GM18508 (cell line): ENCODE results near the gene SUFU.

Experiments used
- ATAC-seq: cut with Tn5 transposase; IDR thresholded peaks from one replicate; pipeline ENCODE4 v1.9.1; 2021; ENCODE audit warnings: moderate number of reproducible peaks; ENCODE audit not compliant: insufficient read depth, unreplicated experiment

The SUFU gene

DNA sequence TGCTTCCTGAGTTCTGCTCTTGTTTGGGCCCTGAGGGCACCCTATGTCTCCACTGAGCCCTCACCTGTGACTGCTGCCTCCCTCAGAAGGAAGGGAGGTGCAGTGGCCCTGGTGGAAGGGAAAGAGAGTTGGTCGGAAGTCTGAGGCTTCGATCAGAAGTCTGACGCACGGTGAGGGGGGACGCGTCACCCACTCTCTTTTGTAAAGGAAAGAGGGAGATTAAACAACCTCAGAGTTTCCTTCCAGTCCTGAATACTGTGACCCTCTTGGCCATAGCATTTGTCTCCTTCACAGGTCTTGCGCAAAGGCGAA is 109.1 kb downstream of the SUFU start:
- no peak for ATAC-seq

DNA sequence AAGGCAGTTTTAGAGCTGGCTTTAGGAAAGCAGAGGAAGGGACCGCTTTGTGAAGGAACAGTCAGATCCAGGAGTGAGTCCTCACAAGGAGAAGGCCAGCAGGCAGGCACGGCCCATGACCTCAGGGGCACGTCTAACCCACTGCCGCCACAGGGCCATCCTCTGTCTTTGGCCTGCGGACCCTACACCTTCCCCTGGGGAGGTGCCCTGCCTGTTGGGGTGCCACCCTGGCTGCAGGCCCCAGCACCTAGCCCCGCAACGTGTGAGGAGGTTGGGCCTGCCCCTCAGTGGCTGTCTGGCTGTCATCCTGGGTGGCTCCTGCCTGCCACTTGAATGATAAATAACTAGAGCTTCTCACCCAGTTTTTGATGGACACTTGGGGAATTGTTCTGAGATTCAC is 109.5 kb downstream of the SUFU start:
- no peak for ATAC-seq

DNA sequence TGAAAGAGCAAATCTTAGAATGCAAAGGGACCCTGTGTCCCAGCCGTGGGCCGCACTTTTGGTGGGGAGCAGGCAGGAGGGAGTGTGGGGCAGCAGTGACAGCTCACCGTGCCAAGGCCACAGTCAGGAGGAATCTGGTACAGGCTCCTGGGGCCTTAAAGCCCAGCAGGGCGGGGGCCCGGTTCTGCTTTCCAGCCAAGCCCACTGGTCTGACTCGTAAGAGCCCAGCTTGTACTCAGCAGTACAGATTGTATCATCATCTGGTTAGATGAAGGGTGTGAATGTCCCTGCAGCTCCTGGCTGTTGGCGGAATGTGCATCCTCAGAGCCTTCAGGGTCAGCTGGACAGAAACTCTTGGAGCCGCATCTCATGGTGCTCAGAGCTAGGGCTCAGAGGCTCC is 110.0 kb downstream of the SUFU start:
- no peak for ATAC-seq

- ATAC-seq, result no peak
These were observed 111.1 kb downstream of the SUFU start for GRCh38 chr10:102614888-102615287.

DNA sequence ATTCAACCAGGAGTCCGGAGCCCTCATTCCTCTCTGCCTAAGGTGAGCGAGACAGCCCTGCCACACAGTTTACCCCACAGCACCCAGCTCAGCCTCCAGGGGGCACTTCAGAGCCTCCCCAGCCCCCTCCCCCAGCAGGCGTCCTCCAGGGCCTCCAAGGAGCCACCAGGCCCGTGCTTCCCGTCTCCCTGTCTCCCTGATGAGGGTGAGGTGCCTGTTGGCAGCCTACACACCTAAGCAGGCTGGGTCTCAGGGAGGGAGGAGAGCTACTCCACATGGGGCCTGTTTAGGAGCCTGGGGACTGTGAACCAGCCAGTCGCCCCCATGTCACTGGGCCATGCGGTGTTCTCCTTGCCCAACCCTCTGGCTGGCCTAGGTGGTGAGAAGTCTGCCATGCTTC is 111.6 kb downstream of the SUFU start:
- ATAC-seq, result no peak

- ATAC-seq, result no peak
These were observed 112.4 kb downstream of the SUFU start for GRCh38 chr10:102616066-102616770.

DNA sequence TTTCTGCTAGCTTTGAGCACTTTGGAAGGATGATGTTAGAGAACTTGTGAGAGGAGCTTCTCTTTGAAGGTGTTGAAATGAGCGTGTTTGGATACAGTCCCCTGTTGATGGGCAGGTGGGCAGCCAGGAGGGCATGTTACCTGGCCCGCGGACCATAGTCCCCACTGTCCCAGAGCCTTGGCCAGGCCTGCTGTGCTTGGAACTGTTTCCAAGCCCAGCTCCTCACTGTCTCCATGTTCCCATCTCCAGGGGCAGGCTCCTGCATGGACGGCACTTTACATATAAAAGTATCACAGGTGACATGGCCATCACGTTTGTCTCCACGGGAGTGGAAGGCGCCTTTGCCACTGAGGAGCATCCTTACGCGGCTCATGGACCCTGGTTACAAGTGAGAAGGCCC is 113.3 kb downstream of the SUFU start:
- no peak for ATAC-seq

DNA sequence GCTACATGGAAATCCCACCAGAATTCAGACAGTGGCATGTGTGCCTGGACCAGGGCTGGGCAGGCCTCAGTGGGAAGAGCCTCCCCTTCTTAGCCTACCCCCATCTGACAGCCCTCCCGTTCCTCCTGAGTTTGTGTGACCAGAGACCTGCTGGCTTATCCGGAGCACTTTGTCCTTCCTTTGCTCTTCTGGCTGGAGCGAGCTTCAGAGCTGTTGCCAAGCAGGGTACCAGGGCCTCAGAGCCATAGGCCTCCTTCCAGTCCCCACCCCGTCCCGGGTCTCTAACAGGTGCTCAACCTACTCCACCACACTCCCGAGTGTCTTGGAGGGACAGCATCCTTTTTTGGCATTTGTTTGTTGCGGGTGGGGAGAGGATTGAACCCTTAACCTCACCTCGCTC is 114.0 kb downstream of the SUFU start:
- ATAC-seq, result no peak

- ATAC-seq, result no peak
These were observed 115.7 kb downstream of the SUFU start for GRCh38 chr10:102619281-102619981.

- no peak for ATAC-seq
These were observed 116.4 kb downstream of the SUFU start for GRCh38 chr10:102620138-102620590.

GRCh38 chr10:102620591-102621442 is 117.0 kb downstream of the SUFU start:
- no peak for ATAC-seq

DNA sequence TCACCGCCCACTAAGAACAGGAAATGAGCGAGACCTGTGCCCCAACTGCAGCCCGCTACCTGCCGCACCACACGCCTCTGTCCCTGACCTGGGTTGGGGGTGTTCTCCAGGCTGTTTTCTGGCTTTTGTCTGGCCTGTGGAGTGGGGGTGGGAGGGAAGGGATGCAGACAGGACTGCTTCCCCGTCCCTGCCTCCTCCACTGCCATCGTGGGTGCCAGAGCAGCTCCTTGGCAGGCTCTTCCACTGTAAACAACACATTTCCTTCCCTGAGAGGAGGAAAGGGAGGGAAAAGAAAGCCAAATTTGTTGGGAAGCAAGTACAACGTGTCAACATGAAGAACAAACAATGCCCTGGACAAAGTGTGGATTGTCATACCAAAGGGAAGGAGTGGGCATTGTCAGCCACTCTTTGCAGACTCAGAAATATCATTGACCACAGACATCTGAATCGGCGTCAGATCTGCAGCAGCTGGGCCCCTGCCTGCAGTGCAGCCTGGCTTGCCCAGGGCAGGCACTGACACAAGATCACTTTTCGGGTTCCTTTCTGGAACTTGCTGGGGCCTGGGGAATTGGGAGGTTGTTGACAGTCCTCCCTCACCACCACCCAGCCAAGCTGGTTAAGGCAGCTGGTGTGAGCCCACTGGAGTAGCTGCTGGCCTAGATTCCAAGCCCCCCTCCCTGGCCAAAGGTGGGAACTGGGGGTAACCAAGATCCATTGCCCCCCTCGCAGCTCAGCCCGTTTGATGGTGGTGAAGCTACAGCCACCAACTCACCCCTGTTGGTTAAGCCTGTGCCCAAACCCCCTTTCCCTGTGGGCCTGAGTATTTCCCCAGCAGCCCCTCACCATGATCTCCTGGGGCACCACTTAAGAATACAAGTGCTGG is 117.9 kb downstream of the SUFU start:
- ATAC-seq, result no peak

DNA sequence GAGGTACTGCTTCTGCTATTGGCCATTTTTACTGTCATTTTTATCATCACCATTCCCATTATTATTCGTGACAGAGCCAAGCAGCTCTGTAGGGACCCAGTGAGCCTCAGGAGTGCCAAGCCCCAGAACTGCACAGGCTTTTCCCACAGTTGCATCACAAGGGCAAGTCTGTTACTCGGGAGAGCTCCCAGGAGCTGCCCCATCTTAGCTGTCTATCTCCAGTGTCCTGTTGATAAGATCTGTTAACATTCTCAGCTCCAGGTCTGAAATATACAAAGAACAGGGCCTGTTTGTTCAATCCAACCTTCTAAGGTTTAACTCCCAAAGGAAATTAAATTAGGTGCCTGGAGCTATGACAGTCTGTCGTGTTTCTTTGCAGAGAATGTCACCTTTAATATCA is 120.3 kb downstream of the SUFU start:
- no peak for ATAC-seq

GRCh38 chr10:102624751-102625645 is 121.2 kb downstream of the SUFU start:
- no peak for ATAC-seq

DNA sequence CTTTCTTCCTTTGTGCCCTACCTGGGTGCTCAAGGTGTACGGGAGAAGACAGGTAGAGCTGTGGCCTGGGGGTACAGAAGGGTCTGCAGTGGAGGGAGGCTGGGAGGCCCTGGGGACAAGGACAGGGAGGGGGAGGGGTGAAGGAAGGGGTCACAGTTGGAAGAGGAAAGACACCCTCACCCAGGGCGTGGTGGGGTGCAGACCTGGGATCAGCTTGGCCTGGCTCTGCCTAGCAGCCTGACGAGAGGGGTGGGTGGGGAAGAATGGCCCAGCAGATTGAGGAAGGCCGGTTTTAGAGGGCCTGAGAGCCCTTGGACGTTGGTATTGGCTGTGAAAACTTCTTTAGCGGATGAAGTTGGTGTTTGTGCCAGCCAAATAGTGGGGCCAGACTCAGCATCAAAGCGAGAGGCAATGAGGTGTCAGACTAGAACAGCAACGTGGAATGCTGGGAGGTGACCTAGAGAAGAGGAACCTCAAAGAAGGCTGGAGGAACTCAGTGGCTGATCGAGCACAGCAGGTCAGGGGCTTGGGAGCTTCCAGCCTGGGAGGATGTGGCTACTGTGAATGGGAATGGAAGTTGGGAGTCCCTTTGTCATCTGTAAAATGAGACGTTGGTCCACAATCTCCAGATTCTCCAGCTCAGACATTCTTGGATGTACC is 122.4 kb downstream of the SUFU start:
- ATAC-seq, result no peak

GRCh38 chr10:102627291-102627735 is 123.5 kb downstream of the SUFU start:
- no peak for ATAC-seq

DNA sequence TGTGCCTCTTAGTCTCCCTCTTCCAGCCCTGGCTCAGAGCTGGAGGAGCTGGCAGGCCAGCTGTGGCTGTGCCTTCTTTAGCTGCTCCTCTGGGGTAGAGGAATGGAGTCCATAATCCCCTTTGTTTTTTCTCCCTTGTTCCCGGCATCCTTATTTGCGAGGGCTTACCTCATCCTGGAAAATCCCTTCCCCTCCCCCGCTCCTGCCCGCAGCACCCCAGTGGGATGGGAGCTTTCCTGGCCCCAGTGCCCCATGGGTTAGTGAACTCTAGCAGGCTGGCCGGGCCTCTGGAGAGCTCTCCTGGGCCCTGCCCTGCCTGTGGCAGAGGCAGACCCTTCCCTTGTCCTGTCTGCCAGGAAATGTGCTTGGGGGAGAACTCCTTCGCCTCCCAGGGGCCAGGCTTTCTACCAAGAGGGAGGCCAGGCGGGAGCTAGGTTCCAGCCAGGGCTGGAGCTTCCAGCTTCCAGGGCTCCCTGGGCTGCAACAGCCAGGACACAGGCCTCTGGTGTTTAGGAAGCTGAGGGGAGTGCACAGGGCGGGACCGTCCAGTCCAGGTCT is 124.0 kb downstream of the SUFU start:
- no peak for ATAC-seq

GRCh38 chr10:102628451-102628911 is 124.7 kb downstream of the SUFU start:
- no peak for ATAC-seq
